ENCODE data around the gene NCDN.

DNA sequence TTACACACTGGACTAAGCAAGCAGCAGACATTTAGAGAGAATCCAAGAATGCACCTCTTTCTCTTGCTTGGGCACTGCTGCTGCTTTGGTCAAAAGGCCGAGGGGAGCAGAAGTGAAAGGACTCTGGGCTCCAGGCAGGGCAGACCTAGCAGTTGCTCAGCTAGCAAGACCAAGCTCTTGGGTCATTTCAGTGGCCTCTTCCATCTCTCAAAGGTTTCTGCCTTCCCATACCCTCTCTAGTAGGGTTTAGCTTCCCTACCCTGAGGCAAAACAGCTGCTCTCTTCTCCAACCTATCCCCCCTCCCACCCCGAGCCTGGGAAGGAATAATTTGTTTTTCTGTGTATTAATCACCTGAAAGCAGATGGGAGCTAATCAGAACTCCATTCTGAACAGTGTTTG is 41.3 kb downstream of the NCDN start:
- TF ChIP-seq, protein P1, sequence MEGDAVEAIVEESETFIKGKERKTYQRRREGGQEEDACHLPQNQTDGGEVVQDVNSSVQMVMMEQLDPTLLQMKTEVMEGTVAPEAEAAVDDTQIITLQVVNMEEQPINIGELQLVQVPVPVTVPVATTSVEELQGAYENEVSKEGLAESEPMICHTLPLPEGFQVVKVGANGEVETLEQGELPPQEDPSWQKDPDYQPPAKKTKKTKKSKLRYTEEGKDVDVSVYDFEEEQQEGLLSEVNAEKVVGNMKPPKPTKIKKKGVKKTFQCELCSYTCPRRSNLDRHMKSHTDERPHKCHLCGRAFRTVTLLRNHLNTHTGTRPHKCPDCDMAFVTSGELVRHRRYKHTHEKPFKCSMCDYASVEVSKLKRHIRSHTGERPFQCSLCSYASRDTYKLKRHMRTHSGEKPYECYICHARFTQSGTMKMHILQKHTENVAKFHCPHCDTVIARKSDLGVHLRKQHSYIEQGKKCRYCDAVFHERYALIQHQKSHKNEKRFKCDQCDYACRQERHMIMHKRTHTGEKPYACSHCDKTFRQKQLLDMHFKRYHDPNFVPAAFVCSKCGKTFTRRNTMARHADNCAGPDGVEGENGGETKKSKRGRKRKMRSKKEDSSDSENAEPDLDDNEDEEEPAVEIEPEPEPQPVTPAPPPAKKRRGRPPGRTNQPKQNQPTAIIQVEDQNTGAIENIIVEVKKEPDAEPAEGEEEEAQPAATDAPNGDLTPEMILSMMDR (IDR thresholded peaks at IDR 0.05): no peak
- TF ChIP-seq POLR2A (IDR thresholded peaks at IDR 0.05): no peak

All from testis (tissue), 2 donors.